ENCODE results near the gene FOXA3.

Gene FOXA3

DNA sequence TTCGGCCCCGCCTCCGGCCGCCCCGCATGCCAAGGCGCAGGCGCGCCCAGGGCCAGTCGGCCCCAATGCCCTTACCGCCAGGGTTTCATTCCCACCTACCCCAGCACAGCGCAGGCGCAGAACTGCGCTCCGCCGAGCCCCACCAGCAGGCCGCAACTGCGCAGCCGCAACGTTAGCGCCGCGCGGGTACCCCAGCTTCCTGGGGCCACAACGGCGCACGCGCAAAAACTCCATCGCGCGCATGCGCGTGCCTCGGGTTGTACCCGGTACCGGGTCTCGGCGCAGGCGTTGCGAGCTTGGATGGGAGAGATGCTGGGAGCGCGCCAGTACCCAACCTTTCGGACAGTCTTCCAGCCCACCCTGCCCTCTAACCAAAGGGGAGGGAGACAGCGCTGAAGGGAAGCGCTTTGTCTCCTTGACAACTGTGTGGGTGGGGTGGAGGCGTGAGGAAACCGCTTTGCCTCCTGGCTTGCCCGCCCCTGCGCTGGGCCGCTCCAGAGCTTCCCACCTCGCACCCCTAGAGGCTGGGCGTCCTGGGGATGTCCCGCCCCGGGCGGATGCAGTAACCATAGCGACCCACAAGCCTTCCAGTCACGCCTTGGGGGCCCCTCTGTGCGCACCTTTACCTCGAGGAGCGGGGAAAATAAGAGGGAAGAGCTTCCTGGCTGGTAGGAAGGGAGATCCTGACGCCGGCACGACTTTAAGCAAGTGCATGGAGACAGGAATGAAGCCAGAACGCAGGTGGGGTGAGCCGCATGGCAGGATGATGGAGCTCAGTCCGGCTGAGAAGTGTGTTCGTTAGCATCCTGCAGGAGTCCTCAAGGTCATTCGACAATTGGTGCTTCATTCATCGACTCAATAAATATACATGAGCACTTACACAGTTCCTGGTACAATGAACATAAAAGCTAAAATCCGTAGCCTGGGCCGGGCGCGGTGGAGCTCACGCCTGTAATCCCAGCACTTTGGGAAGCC is 38.8 kb downstream of the FOXA3 start (continued):
- TF ChIP-seq, protein P1, sequence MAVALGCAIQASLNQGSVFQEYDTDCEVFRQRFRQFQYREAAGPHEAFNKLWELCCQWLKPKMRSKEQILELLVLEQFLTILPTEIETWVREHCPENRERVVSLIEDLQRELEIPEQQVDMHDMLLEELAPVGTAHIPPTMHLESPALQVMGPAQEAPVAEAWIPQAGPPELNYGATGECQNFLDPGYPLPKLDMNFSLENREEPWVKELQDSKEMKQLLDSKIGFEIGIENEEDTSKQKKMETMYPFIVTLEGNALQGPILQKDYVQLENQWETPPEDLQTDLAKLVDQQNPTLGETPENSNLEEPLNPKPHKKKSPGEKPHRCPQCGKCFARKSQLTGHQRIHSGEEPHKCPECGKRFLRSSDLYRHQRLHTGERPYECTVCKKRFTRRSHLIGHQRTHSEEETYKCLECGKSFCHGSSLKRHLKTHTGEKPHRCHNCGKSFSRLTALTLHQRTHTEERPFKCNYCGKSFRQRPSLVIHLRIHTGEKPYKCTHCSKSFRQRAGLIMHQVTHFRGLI (tag by site-specific recombination; IDR thresholded peaks at IDR 0.05): peak; percentile 85; the same call in 1 of the 2 replicates
- TF ChIP-seq ZBTB7A (tag by site-specific recombination; IDR thresholded peaks at IDR 0.05; ENCODE audit: low read depth) (no peak), ZNF24 (tag by site-specific recombination; IDR thresholded peaks at IDR 0.05) (peak; percentile 55; the same call in 1 of the 2 replicates), ZNF202 (tag by site-specific recombination; IDR thresholded peaks at IDR 0.05; ENCODE audit: borderline replicate concordance) (no peak), ZNF121 (tag by site-specific recombination; IDR thresholded peaks at IDR 0.05) (no peak), ZNF548 (tag by site-specific recombination; IDR thresholded peaks at IDR 0.05) (no peak), ZNF501 (tag by site-specific recombination; IDR thresholded peaks at IDR 0.05) (peak; percentile 84), ZNF561 (tag by site-specific recombination; IDR thresholded peaks at IDR 0.05; ENCODE audit: borderline replicate concordance) (peak; percentile 22; the same call in 1 of the 2 replicates), ZBTB21 (tag by site-specific recombination; IDR thresholded peaks at IDR 0.05) (no peak), KLF9 (tag by site-specific recombination; IDR thresholded peaks at IDR 0.05; ENCODE audit: low read depth) (peak; percentile 25; the same call in 1 of the 2 replicates), REPIN1 (tag by site-specific recombination; IDR thresholded peaks at IDR 0.05; ENCODE audit: low read depth) (no peak), ZNF239 (tag by site-specific recombination; IDR thresholded peaks at IDR 0.05) (no peak), ZNF600 (tag by site-specific recombination; IDR thresholded peaks at IDR 0.05) (peak; percentile 29; the same call in 1 of the 2 replicates), ZNF837 (tag by site-specific recombination; IDR thresholded peaks at IDR 0.05) (no peak), ZNF660 (tag by site-specific recombination; IDR thresholded peaks at IDR 0.05) (peak; percentile 69), ZSCAN4 (tag by site-specific recombination; IDR thresholded peaks at IDR 0.05) (no peak), GLI4 (tag by site-specific recombination; IDR thresholded peaks at IDR 0.05) (no peak), ZNF169 (tag by site-specific recombination; IDR thresholded peaks at IDR 0.05) (no peak), PRDM1 (tag by site-specific recombination; IDR thresholded peaks at IDR 0.05) (no peak), SCRT2 (tag by site-specific recombination; IDR thresholded peaks at IDR 0.05) (no peak), ZNF174 (tag by site-specific recombination; IDR thresholded peaks at IDR 0.05) (no peak), ZNF610 (tag by site-specific recombination; IDR thresholded peaks at IDR 0.05; ENCODE audit: borderline replicate concordance) (0 out of 2 replicates have a peak, but pooled peaks have one; percentile 14), ZNF701 (tag by site-specific recombination; IDR thresholded peaks at IDR 0.05) (no peak), KLF16 (tag by site-specific recombination; IDR thresholded peaks at IDR 0.05) (peak; percentile 5; the same call in 1 of the 2 replicates)
- TF ChIP-seq, protein P2, sequence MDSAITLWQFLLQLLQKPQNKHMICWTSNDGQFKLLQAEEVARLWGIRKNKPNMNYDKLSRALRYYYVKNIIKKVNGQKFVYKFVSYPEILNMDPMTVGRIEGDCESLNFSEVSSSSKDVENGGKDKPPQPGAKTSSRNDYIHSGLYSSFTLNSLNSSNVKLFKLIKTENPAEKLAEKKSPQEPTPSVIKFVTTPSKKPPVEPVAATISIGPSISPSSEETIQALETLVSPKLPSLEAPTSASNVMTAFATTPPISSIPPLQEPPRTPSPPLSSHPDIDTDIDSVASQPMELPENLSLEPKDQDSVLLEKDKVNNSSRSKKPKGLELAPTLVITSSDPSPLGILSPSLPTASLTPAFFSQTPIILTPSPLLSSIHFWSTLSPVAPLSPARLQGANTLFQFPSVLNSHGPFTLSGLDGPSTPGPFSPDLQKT (IDR thresholded peaks at IDR 0.05; ENCODE audit: borderline replicate concordance, low read depth, low read length): no peak
- TF ChIP-seq, protein P3, sequence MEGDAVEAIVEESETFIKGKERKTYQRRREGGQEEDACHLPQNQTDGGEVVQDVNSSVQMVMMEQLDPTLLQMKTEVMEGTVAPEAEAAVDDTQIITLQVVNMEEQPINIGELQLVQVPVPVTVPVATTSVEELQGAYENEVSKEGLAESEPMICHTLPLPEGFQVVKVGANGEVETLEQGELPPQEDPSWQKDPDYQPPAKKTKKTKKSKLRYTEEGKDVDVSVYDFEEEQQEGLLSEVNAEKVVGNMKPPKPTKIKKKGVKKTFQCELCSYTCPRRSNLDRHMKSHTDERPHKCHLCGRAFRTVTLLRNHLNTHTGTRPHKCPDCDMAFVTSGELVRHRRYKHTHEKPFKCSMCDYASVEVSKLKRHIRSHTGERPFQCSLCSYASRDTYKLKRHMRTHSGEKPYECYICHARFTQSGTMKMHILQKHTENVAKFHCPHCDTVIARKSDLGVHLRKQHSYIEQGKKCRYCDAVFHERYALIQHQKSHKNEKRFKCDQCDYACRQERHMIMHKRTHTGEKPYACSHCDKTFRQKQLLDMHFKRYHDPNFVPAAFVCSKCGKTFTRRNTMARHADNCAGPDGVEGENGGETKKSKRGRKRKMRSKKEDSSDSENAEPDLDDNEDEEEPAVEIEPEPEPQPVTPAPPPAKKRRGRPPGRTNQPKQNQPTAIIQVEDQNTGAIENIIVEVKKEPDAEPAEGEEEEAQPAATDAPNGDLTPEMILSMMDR (tag by site-specific recombination; IDR thresholded peaks at IDR 0.05): peak; percentile 52
- TF ChIP-seq, protein P4, sequence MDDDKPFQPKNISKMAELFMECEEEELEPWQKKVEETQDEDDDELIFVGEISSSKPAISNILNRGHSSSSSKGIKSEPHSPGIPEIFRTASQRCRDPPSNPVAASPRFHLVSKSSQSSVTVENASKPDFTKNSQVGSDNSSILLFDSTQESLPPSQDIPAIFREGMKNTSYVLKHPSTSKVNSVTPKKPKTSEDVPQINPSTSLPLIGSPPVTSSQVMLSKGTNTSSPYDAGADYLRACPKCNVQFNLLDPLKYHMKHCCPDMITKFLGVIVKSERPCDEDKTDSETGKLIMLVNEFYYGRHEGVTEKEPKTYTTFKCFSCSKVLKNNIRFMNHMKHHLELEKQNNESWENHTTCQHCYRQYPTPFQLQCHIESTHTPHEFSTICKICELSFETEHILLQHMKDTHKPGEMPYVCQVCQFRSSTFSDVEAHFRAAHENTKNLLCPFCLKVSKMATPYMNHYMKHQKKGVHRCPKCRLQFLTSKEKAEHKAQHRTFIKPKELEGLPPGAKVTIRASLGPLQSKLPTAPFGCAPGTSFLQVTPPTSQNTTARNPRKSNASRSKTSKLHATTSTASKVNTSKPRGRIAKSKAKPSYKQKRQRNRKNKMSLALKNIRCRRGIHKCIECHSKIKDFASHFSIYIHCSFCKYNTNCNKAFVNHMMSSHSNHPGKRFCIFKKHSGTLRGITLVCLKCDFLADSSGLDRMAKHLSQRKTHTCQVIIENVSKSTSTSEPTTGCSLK (tag by site-specific recombination; IDR thresholded peaks at IDR 0.05): no peak
- TF ChIP-seq, protein P5, sequence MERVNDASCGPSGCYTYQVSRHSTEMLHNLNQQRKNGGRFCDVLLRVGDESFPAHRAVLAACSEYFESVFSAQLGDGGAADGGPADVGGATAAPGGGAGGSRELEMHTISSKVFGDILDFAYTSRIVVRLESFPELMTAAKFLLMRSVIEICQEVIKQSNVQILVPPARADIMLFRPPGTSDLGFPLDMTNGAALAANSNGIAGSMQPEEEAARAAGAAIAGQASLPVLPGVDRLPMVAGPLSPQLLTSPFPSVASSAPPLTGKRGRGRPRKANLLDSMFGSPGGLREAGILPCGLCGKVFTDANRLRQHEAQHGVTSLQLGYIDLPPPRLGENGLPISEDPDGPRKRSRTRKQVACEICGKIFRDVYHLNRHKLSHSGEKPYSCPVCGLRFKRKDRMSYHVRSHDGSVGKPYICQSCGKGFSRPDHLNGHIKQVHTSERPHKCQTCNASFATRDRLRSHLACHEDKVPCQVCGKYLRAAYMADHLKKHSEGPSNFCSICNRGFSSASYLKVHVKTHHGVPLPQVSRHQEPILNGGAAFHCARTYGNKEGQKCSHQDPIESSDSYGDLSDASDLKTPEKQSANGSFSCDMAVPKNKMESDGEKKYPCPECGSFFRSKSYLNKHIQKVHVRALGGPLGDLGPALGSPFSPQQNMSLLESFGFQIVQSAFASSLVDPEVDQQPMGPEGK (tag by site-specific recombination; IDR thresholded peaks at IDR 0.05): peak; percentile 59; the same call in 1 of the 2 replicates

Data from HEK293 (cell line).